GM10266 (cell line): Measurements from ENCODE around the gene MGAT4A.

Experiments
- DNase-seq: peaks from one replicate; pipeline ENCODE4 v3.0.0; 2012; ENCODE audit errors: extremely low spot score
- TF ChIP-seq, protein P1 (sequence below): IDR thresholded peaks from 2 replicates; pipeline ENCODE4 v1.5.1; 2012; ENCODE audit warnings: mild to moderate bottlenecking, low read depth; ENCODE audit not compliant: control insufficient read depth, insufficient read depth; ENCODE audit errors: missing control alignments

The MGAT4A gene

DNA sequence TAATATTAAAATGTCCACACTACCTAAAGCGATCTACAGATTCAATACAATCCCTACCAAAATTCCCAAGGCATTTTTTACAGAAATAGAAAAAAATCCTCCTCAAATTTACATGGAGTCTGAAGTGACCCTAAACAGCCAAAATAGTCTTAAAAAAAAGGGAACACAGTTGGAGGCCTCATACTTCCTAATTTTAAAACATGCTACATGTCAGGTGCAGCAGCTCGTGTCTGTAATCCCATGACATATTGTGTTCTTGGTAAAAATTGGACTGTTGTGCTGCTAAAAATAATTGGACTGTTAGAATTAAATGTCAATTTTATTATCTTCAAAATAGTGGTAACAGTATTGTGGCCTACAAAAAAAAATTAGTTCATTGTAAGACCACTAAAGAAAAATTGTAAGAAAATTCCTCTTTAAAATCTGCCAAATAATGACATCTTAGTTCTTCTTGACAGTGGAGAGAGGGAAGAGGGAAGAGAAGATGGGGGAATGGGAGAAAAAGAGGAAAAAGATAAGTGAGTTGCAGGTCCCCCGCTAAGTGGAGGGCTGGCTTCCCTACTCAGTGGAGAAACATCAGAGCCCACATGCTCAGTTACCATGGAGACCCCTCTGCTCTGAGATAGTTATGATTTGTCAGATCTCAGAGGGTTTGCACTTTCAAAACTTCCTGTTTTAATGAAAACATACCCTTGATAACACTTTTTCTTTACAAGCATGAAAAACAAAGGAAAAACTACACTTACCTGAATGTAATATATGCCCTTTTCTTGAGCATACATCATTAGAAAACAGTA, 76.0 kb downstream of the MGAT4A start:
- DNase-seq: no peak

DNA sequence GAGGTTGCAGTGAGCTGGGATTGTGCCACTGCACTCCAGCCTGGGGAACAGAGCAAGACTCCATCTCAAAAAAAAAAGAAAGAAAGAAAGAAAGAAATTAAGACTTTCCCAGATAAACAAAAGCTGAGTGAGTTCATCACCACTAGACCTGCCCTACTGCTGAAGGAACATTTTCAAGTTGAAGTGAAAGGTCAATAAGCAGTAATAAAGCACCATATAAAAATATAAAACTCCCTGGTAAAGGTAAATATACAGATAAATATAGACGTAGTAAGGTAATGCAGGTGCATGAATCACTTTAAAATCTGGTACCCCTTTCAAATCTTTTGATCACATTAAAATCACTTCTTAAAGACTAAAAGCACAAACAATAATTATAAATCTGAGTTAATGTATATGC, 79.9 kb downstream of the MGAT4A start:
- DNase-seq: no peak
- TF ChIP-seq, protein P1, sequence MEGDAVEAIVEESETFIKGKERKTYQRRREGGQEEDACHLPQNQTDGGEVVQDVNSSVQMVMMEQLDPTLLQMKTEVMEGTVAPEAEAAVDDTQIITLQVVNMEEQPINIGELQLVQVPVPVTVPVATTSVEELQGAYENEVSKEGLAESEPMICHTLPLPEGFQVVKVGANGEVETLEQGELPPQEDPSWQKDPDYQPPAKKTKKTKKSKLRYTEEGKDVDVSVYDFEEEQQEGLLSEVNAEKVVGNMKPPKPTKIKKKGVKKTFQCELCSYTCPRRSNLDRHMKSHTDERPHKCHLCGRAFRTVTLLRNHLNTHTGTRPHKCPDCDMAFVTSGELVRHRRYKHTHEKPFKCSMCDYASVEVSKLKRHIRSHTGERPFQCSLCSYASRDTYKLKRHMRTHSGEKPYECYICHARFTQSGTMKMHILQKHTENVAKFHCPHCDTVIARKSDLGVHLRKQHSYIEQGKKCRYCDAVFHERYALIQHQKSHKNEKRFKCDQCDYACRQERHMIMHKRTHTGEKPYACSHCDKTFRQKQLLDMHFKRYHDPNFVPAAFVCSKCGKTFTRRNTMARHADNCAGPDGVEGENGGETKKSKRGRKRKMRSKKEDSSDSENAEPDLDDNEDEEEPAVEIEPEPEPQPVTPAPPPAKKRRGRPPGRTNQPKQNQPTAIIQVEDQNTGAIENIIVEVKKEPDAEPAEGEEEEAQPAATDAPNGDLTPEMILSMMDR: no peak

More for the DNA sequence above, 76.0 kb downstream of the MGAT4A start:
- TF ChIP-seq, protein P1: no peak

DNA sequence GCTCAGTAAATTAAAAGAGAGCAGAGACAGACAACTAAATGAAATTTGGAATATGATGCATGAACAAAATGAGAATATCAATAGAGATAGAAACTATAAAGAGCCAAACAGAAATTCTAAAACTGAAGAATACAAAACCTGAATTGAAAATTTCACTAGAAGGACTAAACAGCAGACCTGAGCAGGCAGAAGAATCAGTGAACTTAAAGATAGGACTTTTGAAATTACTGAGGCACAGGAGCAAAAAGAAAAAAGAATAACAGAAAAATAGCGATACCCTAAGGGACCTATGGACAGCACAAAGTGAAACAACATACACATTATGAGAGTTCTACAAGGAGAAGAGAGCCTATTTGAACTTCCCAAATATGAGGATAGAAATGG, 80.9 kb downstream of the MGAT4A start:
- DNase-seq: no peak
- TF ChIP-seq, protein P1: no peak

DNA sequence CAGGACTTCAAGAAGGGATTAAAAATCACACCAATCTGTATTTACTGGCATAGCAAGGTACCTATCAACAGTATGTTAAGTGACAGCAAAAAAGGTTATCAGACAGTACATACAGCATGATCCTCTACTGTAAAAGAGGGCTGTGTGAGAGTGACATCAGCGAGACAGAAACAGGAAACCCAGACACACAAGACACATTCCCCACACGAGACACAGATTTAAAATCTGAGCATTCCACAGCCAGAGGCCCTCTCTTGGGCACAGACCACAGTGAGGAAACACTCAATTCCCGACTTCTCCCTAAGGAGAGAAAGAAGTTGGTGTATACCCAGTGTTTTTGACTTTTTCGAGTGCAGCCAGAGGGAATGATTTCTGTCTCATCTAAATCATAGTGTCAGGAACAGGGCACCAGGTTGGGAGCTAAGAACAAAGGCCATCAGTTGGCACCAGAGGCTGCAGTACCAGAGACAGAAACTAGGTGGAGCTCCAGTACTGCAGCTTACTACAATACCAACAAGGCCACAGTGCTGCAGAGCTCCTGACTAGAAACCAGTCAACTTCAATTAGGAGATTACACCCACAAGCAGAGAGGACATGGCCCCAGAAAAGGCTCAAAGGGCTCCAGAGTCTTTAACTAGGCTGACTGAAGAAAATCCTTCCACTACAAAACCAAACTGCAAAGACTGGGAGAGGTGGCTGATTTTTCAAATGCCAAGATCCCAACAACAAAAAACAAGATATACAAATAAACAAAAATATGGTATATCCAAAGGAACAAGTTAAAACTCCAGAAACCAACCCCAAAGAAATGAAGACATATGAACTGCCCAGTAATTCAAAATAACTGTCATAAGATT, 81.6 kb downstream of the MGAT4A start:
- TF ChIP-seq, protein P1: peak; percentile 94
- peak; percentile 48 for DNase-seq

DNA sequence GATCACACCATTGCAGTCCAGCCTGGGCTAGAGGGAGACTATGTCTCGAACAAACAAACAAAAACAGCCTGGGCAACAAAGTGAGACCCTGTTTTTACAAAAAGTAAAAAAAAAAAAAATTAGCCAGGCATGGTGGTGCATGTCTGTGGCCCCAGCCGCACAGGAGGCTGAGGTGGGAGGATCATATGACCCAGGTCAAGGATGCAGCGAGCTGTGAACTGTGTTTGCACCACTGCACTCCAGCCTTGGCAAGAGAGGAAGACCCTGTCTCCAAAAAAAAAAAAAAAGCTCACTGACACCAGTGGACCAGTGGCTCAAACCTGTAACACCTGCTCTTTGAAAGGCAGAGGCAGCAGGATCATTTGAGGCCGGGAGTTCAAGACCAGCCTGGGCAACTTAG, 82.5 kb downstream of the MGAT4A start:
- TF ChIP-seq, protein P1: no peak
- DNase-seq: no peak

DNA sequence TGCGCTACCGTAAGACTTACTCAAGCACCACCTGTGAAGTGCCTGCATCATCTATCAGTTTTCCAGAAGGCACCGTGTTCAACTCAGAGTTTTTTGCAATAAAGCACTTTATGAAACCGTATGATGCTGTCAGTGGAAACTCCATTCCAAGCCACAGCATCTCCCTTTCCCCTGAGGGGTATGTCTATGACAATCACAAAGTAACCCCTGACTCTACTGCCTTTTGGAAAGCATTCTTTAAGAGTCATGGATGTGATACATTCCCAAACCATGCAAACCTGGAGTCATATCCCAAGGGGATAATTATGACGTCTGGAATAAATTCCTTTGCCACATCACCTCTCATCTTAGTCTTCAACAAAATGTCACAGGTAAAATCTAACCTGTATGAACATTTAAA, 83.3 kb downstream of the MGAT4A start:
- no peak for DNase-seq

More for the DNA sequence above, 83.3 kb downstream of the MGAT4A start:
- TF ChIP-seq, protein P1: no peak
